PFSK-1 (cell line): ENCODE results near the gene PLCH2.

Experiments used
- POLR2AphosphoS5 ChIP-seq: IDR thresholded peaks from 2 replicates; pipeline ENCODE4 v1.6.1; 2012; ENCODE audit warnings: low read depth, mild to moderate bottlenecking, control low read depth, low read length, moderate library complexity
- SIN3A ChIP-seq: IDR thresholded peaks from 2 replicates; pipeline ENCODE4 v1.6.1; 2012; ENCODE audit warnings: mild to moderate bottlenecking, low read length, moderate library complexity, borderline replicate concordance; ENCODE audit not compliant: insufficient read depth

GRCh38 chr1:2449636-2450454 lies 26.2 kb upstream of the PLCH2 start:
- TF ChIP-seq SIN3A, result no peak
- TF ChIP-seq POLR2AphosphoS5, result no peak
